ENCODE results near the gene PTMS. TPM values are rescaled to one million over a fixed set of nuclear protein-coding genes. Genes with fewer than 3 reads are reported as not detected.

The PTMS gene
- total and polyA plus RNA-seq, 2 experiments from 2014 or later: 180 to 315 TPM

DNA sequence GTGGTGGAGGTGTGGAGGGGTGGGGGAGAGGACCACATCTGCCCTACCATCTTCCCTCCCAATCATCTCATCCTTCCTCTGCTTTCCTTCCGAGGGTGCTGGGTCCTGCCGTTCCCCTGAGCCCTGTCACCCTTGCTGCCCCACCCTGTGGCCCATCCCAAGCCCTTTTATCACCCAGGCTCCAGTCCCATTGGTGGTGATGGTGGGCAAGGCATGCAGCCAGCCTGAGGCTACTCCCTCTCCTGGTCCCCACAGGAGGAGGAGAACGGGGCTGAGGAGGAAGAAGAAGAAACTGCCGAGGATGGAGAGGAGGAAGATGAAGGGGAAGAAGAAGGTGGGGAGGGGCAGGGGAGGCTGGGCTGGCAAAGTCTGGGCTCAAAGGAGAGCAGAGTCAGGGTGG is 3.5 kb downstream of the PTMS start:
- no peak for TF ChIP-seq EZH2 (IDR thresholded peaks at IDR 0.05; ENCODE audit: borderline replicate concordance)
- no peak for TF ChIP-seq CTCF (IDR thresholded peaks at IDR 0.05; ENCODE audit: poor library complexity)
- no peak for TF ChIP-seq EZH2phosphoT487 (IDR thresholded peaks at IDR 0.05; ENCODE audit: low read depth, severe bottlenecking, unreplicated experiment)
- peaks cover 33% of the 10 kb centered on the region for H3K4me1 ChIP-seq (ENCODE audit: insufficient read depth)
- no peak for DNase-seq (ENCODE audit: low spot score)
- H3K79me2 ChIP-seq: peaks cover 32% of the 10 kb centered on the region
- no peaks in the 10 kb centered on the region for H3K9me2 ChIP-seq (replicated peaks; ENCODE audit: insufficient read depth)
- WGBS (ENCODE audit: low lambda C conversion rate, missing lambda C conversion rate): 75% methylated on average over 3 of the region's 4 CpGs
- peaks cover 26% of the 10 kb centered on the region for H4K20me1 ChIP-seq (ENCODE audit: insufficient read depth, poor library complexity, severe bottlenecking)
- H3K9me3 ChIP-seq (ENCODE audit: low read depth): no peaks in the 10 kb centered on the region
- H2AFZ ChIP-seq: no peak overlapping the region
- no peak overlapping the region for H3K4me3 ChIP-seq
- H3K36me3 ChIP-seq (replicated peaks; ENCODE audit: insufficient read depth, low read depth): no peaks in the 10 kb centered on the region
- H3K4me2 ChIP-seq: peak overlapping the region; percentile 95
- H3K27ac ChIP-seq: no peak overlapping the region
- H3K27me3 ChIP-seq: no peaks in the 10 kb centered on the region

DNA sequence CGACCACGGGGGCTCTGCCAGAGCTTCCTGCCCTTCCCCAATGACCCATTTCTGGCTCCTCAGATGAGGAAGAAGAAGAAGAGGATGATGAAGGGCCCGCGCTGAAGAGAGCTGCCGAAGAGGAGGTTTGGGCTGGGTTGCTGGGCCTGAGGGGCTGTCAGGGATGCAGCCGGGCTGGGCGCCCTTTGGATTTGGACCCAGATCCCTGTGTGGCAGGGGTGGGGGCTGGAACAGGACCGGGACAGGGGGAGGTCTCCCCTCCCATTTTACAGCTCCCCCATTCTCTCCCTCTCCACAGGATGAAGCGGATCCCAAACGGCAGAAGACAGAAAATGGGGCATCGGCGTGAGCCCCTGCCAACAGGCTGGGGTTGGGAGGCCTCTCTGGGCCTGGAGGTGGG is 3.9 kb downstream of the PTMS start:
- Histone ChIP-seq H3K4me2 (no peak overlapping the region), H3K4me3 (no peak overlapping the region), H3K4me1 (ENCODE audit: insufficient read depth) (peaks cover 30% of the 10 kb centered on the region), H3K9me2 (replicated peaks; ENCODE audit: insufficient read depth) (no peaks in the 10 kb centered on the region), H4K20me1 (ENCODE audit: insufficient read depth, poor library complexity, severe bottlenecking) (peaks cover 26% of the 10 kb centered on the region), H3K36me3 (replicated peaks; ENCODE audit: insufficient read depth, low read depth) (no peaks in the 10 kb centered on the region), H3K27ac (no peak overlapping the region), H3K27me3 (no peaks in the 10 kb centered on the region), H2AFZ (no peak overlapping the region), H3K79me2 (peaks cover 32% of the 10 kb centered on the region), H3K9me3 (ENCODE audit: low read depth) (no peaks in the 10 kb centered on the region)
- 95% methylated on average over 10 of the region's 12 CpGs for WGBS (ENCODE audit: low lambda C conversion rate, missing lambda C conversion rate)
- TF ChIP-seq CTCF (IDR thresholded peaks at IDR 0.05; ENCODE audit: poor library complexity) (no peak), EZH2phosphoT487 (IDR thresholded peaks at IDR 0.05; ENCODE audit: low read depth, severe bottlenecking, unreplicated experiment) (no peak), EZH2 (IDR thresholded peaks at IDR 0.05; ENCODE audit: borderline replicate concordance) (no peak)
- no peak for DNase-seq (ENCODE audit: low spot score)

DNA sequence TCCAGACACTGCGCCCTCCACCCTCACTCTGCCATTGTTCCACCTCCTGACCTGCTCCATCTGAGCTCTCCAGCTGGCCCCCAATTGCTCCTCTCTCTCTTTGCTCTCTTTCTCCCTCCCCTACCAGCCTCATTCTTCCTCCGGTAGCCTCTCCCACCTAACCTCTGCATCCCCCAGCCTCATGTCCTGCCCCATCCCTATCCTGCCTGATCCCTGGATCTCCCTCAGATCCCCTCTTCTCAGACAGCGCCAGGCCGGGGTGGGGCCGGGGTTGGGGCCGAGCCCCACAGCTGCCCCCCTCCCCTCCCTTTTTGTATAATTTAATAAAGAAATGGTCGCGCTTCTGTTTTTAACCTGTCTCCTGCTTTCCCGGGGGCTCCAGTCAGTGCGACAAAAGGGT is 4.4 kb downstream of the PTMS start:
- Histone ChIP-seq H3K27ac (no peak overlapping the region), H3K9me3 (ENCODE audit: low read depth) (no peaks in the 10 kb centered on the region), H3K79me2 (peaks cover 32% of the 10 kb centered on the region), H3K36me3 (replicated peaks; ENCODE audit: insufficient read depth, low read depth) (no peaks in the 10 kb centered on the region), H2AFZ (no peak overlapping the region), H3K27me3 (no peaks in the 10 kb centered on the region), H3K4me2 (no peak overlapping the region), H3K9me2 (replicated peaks; ENCODE audit: insufficient read depth) (no peaks in the 10 kb centered on the region), H3K4me3 (no peak overlapping the region), H3K4me1 (ENCODE audit: insufficient read depth) (peaks cover 30% of the 10 kb centered on the region), H4K20me1 (ENCODE audit: insufficient read depth, poor library complexity, severe bottlenecking) (peaks cover 26% of the 10 kb centered on the region)
- no peak for TF ChIP-seq EZH2 (IDR thresholded peaks at IDR 0.05; ENCODE audit: borderline replicate concordance)
- no peak for TF ChIP-seq EZH2phosphoT487 (IDR thresholded peaks at IDR 0.05; ENCODE audit: low read depth, severe bottlenecking, unreplicated experiment)
- no peak for TF ChIP-seq CTCF (IDR thresholded peaks at IDR 0.05; ENCODE audit: poor library complexity)
- DNase-seq (ENCODE audit: low spot score): no peak
- 91% methylated on average over 8 of the region's 10 CpGs for WGBS (ENCODE audit: low lambda C conversion rate, missing lambda C conversion rate)

DNA sequence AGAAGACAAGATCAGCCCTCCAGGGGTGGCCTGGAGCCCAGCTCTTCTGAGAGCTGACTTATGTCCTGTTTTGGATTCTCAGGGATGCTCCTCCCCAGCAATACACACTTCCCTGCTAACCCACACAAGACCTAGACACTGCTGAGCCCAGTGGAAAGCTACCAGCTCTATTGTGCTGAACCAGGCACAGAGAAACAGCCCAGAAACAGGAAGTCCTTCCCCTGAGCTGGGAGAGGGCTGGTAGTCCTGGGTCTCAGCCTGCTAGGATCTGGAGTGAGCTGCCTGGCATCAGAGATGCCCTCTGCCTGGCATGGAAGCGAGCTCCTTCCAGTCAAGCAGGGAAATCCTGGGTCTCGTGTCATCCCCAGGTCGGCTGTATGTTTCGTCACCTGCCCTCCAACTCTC is 4.9 kb downstream of the PTMS start:
- no peak for DNase-seq (ENCODE audit: low spot score)
- TF ChIP-seq EZH2phosphoT487 (IDR thresholded peaks at IDR 0.05; ENCODE audit: low read depth, severe bottlenecking, unreplicated experiment) (no peak), EZH2 (IDR thresholded peaks at IDR 0.05; ENCODE audit: borderline replicate concordance) (no peak), CTCF (IDR thresholded peaks at IDR 0.05; ENCODE audit: poor library complexity) (no peak)
- WGBS (ENCODE audit: low lambda C conversion rate, missing lambda C conversion rate): 100% methylated on average over 4 of the region's 4 CpGs
- H3K79me2 ChIP-seq: peaks cover 32% of the 10 kb centered on the region
- H3K4me2 ChIP-seq: no peak overlapping the region
- H3K4me3 ChIP-seq: no peak overlapping the region
- no peaks in the 10 kb centered on the region for H3K9me2 ChIP-seq (replicated peaks; ENCODE audit: insufficient read depth)
- no peaks in the 10 kb centered on the region for H3K27me3 ChIP-seq
- no peak overlapping the region for H2AFZ ChIP-seq
- peaks cover 30% of the 10 kb centered on the region for H3K4me1 ChIP-seq (ENCODE audit: insufficient read depth)
- H3K36me3 ChIP-seq (replicated peaks; ENCODE audit: insufficient read depth, low read depth): no peaks in the 10 kb centered on the region
- peaks cover 26% of the 10 kb centered on the region for H4K20me1 ChIP-seq (ENCODE audit: insufficient read depth, poor library complexity, severe bottlenecking)
- no peak overlapping the region for H3K27ac ChIP-seq
- H3K9me3 ChIP-seq (ENCODE audit: low read depth): no peaks in the 10 kb centered on the region
